ENCODE measurements around the gene FGF19. TPM values are rescaled to one million over a fixed set of nuclear protein-coding genes. Genes with fewer than 3 reads are reported as not detected.
A peak's percentile ranks its signal among the peaks of the same experiment; 100 is the strongest.

FGF19 gene
- total RNA-seq, 1 experiment from 2014 or later: 7.4 TPM

DNA sequence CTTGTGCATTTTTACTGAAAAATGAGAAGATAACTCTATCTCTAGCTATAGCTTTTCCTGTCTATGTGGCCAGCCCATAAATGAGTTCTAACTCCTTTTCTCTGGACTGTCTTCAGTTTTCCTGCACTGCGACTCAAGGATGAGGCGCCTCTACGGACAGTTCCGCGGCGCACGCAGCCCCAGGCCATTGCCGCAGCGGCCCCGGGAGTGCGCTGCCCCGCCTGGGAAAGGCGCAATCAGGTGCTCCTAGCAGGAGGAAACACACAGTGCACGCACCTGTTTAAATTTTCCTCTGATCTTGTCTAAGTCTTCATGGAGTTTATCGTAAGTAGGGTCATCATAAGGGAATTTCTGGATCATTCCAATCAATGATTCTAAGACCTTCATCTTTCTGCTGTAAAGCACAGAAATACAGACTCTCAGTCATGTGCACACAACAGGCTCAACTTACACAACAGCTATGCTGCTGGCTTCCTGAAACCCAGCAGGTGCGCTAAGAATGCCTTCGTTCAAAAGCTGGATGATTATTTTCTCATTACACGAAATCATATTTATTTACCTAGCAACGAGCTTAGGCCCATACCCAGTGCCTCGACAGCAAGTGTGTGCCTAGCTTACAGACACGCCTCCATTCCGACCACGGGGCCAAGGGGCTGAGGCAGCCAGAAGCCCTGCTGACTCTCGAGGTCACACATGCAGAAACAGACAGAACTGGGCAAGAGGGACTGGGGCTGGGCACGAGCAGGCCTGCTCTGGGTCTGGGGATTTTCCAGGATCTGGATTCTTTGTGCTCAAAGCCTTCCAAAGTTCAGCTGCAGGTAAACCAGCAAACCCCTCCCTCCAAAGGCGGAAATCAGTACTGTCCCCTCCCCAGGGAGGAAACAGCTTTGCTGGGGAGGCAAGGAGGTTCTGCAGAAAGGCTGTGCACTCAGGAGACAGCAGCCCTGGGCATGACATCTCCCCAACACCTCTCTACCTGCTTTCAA, 35.9 kb downstream of the FGF19 start:
- Mint-ChIP-seq H3K27ac (peak overlapping the region in 1 of 3 experiments; percentile 52; a peak in 1 of 7 replicates), H3K36me3 (ENCODE audit: insufficient read depth in 1 of 3, low read depth in 3 of 3) (peaks cover 16 to 64% (median 53%) of the 10 kb centered on the region in 3 experiments; a peak in 6 of 7 replicates), H3K4me3 (no peak overlapping the region), H3K4me1 (peaks cover 6 to 13% of the 10 kb centered on the region in 2 experiments), H3K9me3 (no peaks in the 10 kb centered on the region), H3K27me3 (ENCODE audit: low read depth) (no peaks in the 10 kb centered on the region)
- no CpG with 5 or more reads among the region's 26 CpGs for WGBS (ENCODE audit: extremely low coverage, insufficient read length, low lambda C conversion rate)
- H3K79me2 ChIP-seq (ENCODE audit: insufficient read depth, low read length): no peaks in the 10 kb centered on the region
- H3K23ac ChIP-seq (ENCODE audit: insufficient read length, low read depth, low read length): no peak overlapping the region
- no peaks in the 10 kb centered on the region for H3K23me2 ChIP-seq (ENCODE audit: insufficient read length, low read depth, low read length, poor library complexity, severe bottlenecking)
- no peak overlapping the region for H3K27ac ChIP-seq (ENCODE audit: insufficient read length, low read depth, low read length)
- H3K4ac ChIP-seq (ENCODE audit: low read depth, low read length): no peak overlapping the region
- H3K9ac ChIP-seq (ENCODE audit: extremely low read depth, insufficient read length, low read length): no peak overlapping the region
- no peaks in the 10 kb centered on the region for H3K27me3 ChIP-seq (ENCODE audit: insufficient read depth, low read length)
- no peak overlapping the region for H2BK20ac ChIP-seq (ENCODE audit: low read depth, low read length, poor library complexity, severe bottlenecking)
- no peak overlapping the region for H2BK15ac ChIP-seq (ENCODE audit: low read depth, low read length)
- H3K4me2 ChIP-seq (ENCODE audit: insufficient read depth, insufficient read length, low read length): no peak overlapping the region
- no peak overlapping the region for H2BK120ac ChIP-seq (ENCODE audit: low read depth, low read length, poor library complexity, severe bottlenecking)
- no peaks in the 10 kb centered on the region for H3K79me1 ChIP-seq (ENCODE audit: insufficient read depth, low read depth, low read length, poor library complexity, severe bottlenecking)
- H3K14ac ChIP-seq (ENCODE audit: insufficient read depth, low read length): no peak overlapping the region
- H3K4me1 ChIP-seq (ENCODE audit: insufficient read depth, low read length): no peaks in the 10 kb centered on the region
- no peak overlapping the region for H2AFZ ChIP-seq (ENCODE audit: low read length)
- TF ChIP-seq, protein P1, sequence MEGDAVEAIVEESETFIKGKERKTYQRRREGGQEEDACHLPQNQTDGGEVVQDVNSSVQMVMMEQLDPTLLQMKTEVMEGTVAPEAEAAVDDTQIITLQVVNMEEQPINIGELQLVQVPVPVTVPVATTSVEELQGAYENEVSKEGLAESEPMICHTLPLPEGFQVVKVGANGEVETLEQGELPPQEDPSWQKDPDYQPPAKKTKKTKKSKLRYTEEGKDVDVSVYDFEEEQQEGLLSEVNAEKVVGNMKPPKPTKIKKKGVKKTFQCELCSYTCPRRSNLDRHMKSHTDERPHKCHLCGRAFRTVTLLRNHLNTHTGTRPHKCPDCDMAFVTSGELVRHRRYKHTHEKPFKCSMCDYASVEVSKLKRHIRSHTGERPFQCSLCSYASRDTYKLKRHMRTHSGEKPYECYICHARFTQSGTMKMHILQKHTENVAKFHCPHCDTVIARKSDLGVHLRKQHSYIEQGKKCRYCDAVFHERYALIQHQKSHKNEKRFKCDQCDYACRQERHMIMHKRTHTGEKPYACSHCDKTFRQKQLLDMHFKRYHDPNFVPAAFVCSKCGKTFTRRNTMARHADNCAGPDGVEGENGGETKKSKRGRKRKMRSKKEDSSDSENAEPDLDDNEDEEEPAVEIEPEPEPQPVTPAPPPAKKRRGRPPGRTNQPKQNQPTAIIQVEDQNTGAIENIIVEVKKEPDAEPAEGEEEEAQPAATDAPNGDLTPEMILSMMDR (conservative IDR thresholded peaks at IDR 0.05): no peak
- no peak for DNase-seq
- H4K8ac ChIP-seq (replicated peaks; ENCODE audit: insufficient read length, low read depth, low read length): no peak overlapping the region
- no peak overlapping the region for H4K5ac ChIP-seq (ENCODE audit: insufficient read length, low read depth, low read length)
- no peak overlapping the region for H2BK5ac ChIP-seq (ENCODE audit: insufficient read length, low read length)
- no peaks in the 10 kb centered on the region for H3K9me3 ChIP-seq (ENCODE audit: control insufficient read depth, low read depth, low read length)
- H3K56ac ChIP-seq (ENCODE audit: insufficient read length, low read depth, low read length): no peak overlapping the region
- no peak overlapping the region for H2AK5ac ChIP-seq (ENCODE audit: insufficient read length, low read length)
- no peaks in the 10 kb centered on the region for H4K20me1 ChIP-seq (ENCODE audit: control insufficient read depth, insufficient read depth, insufficient read length)
- no peak overlapping the region for H3K18ac ChIP-seq (ENCODE audit: insufficient read length, low read depth, low read length)
- H3T11ph ChIP-seq (ENCODE audit: low read length): no peak overlapping the region
- no peak overlapping the region for H2BK12ac ChIP-seq (ENCODE audit: insufficient read length, low read depth, low read length)
- H4K91ac ChIP-seq (ENCODE audit: insufficient read length, low read depth, low read length): no peak overlapping the region
